Measurements from ENCODE around the gene GRK1. TPM values are rescaled to one million over a fixed set of nuclear protein-coding genes. Genes with fewer than 3 reads are reported as not detected.

Gene GRK1
- total RNA-seq, 4 donors from 2014 or later, result not detected

GRCh38 chr13:113753171-113753570 lies 86.2 kb downstream of the GRK1 start:
- Histone ChIP-seq H3K4me3 (no peak overlapping the region), H3K27ac (no peak overlapping the region), H3K4me1 (peaks cover 3% of the 10 kb centered on the region), H3K9me3 (no peaks in the 10 kb centered on the region), H3K27me3 (no peaks in the 10 kb centered on the region), H3K36me3 (no peaks in the 10 kb centered on the region)
- DNase-seq (ENCODE audit: low spot score in 2 of 2), result peak in 1 of 2 donors; percentile 11
- 88% methylated on average over 8 of the region's 11 CpGs for WGBS
- TF ChIP-seq EP300 (IDR thresholded peaks at IDR 0.05), result no peak
- TF ChIP-seq POLR2AphosphoS5 (IDR thresholded peaks at IDR 0.05), result no peak
- no peak for TF ChIP-seq CTCF (IDR thresholded peaks at IDR 0.05)

GRCh38 chr13:113754242-113754641 lies 87.2 kb downstream of the GRK1 start:
- 78% methylated on average over 4 of the region's 7 CpGs for WGBS

GRCh38 chr13:113754691-113755090 lies 87.7 kb downstream of the GRK1 start:
- H3K27ac ChIP-seq, result no peak overlapping the region
- DNase-seq (ENCODE audit: low spot score in 2 of 2), result no peak
- H3K27me3 ChIP-seq, result peaks cover 5% of the 10 kb centered on the region
- no peaks in the 10 kb centered on the region for H3K9me3 ChIP-seq
- 90% methylated on average over 15 of the region's 15 CpGs for WGBS
- H3K4me3 ChIP-seq, result no peak overlapping the region
- no peaks in the 10 kb centered on the region for H3K36me3 ChIP-seq
- peaks cover 16% of the 10 kb centered on the region for H3K4me1 ChIP-seq
- TF ChIP-seq POLR2AphosphoS5 (IDR thresholded peaks at IDR 0.05), result no peak
- TF ChIP-seq EP300 (IDR thresholded peaks at IDR 0.05), result no peak
- TF ChIP-seq POLR2A (IDR thresholded peaks at IDR 0.05), result no peak
- no peak for TF ChIP-seq CTCF (IDR thresholded peaks at IDR 0.05)

More at GRCh38 chr13:113754242-113754641, 87.2 kb downstream of the GRK1 start:
- Histone ChIP-seq H3K36me3 (no peaks in the 10 kb centered on the region), H3K27ac (no peak overlapping the region), H3K9me3 (no peaks in the 10 kb centered on the region), H3K27me3 (peaks cover under 1% of the 10 kb centered on the region), H3K4me3 (no peak overlapping the region), H3K4me1 (peaks cover 11% of the 10 kb centered on the region)
- DNase-seq (ENCODE audit: low spot score in 2 of 2), result no peak
- no peak for TF ChIP-seq CTCF (IDR thresholded peaks at IDR 0.05)
- no peak for TF ChIP-seq POLR2A (IDR thresholded peaks at IDR 0.05)
- TF ChIP-seq EP300 (IDR thresholded peaks at IDR 0.05), result no peak
- no peak for TF ChIP-seq POLR2AphosphoS5 (IDR thresholded peaks at IDR 0.05)

- TF ChIP-seq EP300 (IDR thresholded peaks at IDR 0.05) (no peak), CTCF (IDR thresholded peaks at IDR 0.05) (no peak), POLR2A (IDR thresholded peaks at IDR 0.05) (no peak), POLR2AphosphoS5 (IDR thresholded peaks at IDR 0.05) (no peak)
- Histone ChIP-seq H3K36me3 (no peaks in the 10 kb centered on the region), H3K4me1 (peaks cover 19% of the 10 kb centered on the region), H3K27ac (no peak overlapping the region), H3K27me3 (peaks cover 18% of the 10 kb centered on the region), H3K9me3 (no peaks in the 10 kb centered on the region), H3K4me3 (no peak overlapping the region)
- 86% methylated on average over 20 of the region's 20 CpGs for WGBS
- peak in 1 of 2 donors; percentile 56 for DNase-seq (ENCODE audit: low spot score in 2 of 2)
Observed at GRCh38 chr13:113756441-113757097, 89.5 kb downstream of the GRK1 start.

GRCh38 chr13:113758651-113759524 lies 91.9 kb downstream of the GRK1 start, which contains the start of gene TMEM255B:
Gene TMEM255B, plus strand, starts transcription at chr13:113759226. Its CDS starts 44 bp downstream, at chr13:113759270.
- Histone ChIP-seq H3K4me3 (peak within 1 kb of the TSS; percentile 80), H3K4me1 (peaks cover 19% of the 10 kb centered on the region), H3K9me3 (no peaks in the 10 kb centered on the region), H3K27me3 (peaks cover 20% of the 10 kb centered on the region), H3K27ac (peak within 1 kb of the TSS; percentile 82), H3K36me3 (no peaks in the 10 kb centered on the region)
- WGBS, result under 1% methylated on average over 79 of the region's 80 CpGs
- TF ChIP-seq POLR2A (IDR thresholded peaks at IDR 0.05) (peak in 1 of 2 donors; percentile 27), CTCF (IDR thresholded peaks at IDR 0.05) (peak in 1 of 2 donors; percentile 60), POLR2AphosphoS5 (IDR thresholded peaks at IDR 0.05) (no peak), EP300 (IDR thresholded peaks at IDR 0.05) (no peak)
- peak; percentile 89 to 92 for DNase-seq (ENCODE audit: low spot score in 2 of 2)
